GM18909 (cell line): Measurements from ENCODE around the gene ITIH4.

ENCODE experiments used
- ATAC-seq: cut with Tn5 transposase; IDR thresholded peaks from one replicate; pipeline ENCODE4 v1.9.1; 2021; ENCODE audit warnings: mild to moderate bottlenecking; ENCODE audit not compliant: unreplicated experiment, poor library complexity

ITIH4 gene

DNA sequence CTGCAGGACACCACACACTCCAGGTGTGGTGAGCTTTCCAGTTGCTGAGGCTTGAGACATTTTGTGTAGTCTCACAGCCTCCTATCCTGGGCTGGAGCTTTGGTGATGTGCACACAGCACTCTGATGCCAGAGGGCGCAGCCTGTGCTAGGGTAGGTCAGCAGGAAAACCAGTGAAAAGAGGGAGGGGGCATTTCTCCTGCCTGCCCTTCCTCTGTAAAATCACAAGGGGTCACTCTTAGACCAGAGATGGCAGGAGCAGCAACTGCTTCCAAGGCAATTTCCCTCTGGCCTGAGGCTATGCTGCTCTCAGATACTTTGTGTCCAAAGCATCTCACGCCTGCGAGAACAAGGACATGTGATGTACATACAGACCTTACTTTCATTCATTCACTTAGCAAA lies 20.9 kb upstream of the ITIH4 start:
- ATAC-seq = no peak

DNA sequence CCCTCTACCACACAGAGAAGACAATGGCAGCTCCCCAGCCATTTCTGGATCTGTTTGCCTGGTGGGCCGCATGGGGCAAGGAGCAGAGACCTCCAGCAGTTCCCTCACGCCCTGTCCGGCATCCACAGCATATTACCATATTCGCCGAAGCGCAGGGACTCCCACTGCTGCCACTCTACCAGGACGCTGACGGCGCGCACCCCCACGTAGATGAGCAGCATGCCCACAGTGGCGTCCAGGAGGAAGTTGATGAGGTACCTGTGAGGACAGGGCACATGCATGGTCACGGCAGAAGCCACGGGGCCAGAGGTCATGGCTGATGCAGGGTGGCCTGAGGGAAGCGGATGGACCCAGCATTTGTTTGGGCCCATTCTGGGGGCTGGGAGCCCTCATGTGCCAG lies 19.2 kb upstream of the ITIH4 start:
- no peak for ATAC-seq

DNA sequence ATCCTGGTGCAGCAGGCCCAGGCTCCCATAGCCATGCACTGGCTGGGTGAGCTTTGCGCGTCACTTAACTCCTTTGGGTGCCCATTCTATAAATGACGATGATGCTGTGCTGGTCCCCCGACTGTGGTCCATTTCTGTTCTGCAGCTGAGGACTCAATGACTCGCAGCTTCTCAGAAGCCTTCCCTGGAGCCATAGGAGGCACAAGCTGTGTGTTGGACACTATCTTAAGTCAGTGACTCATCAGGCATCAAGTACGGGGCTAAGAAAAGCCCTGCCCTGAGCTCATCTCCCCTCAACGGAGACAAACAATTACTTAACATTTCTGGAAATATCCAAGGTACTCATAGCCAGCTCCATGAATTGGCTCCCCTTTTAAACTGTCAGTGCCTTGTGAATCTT lies 18.1 kb upstream of the ITIH4 start:
- ATAC-seq = no peak

DNA sequence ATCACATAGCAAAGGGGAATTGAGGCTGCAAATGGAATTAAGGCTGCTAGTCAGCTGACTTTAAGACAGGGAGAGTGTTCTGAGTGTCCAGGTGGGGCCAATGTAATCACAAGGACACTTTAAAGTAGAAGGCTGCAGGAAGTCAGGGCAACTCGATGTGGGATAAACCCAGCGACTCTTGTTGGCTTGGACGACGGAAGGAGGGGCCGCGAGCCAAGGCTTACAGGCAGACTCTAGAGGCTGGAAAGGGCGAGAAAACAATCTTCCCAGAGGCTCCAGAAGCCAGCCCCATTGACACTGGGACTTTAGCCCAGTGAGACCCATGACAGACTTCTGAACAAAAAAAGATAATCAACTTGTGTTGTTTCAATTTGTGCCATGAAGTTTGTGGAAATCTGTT lies 17.3 kb upstream of the ITIH4 start:
- ATAC-seq = no peak

DNA sequence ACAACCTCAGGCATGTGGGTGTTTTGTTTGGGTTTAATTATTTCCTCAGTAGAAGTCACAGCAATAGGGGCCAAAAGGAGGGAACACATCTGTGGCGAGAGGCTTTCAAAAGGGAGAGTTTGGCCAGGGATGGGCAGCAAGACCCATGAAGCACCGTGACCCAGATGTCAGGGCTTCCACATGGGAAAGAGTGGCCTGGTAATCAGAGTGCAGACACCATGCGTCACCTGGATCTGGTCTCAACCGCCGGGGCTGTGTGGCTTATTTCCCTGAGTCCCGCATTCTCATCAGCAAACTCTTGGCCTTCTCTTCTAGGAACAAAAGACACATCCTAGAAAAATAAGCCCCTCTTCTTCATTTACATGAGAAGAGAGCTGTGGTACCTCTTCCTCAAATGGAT lies 16.8 kb upstream of the ITIH4 start:
- no peak for ATAC-seq

DNA sequence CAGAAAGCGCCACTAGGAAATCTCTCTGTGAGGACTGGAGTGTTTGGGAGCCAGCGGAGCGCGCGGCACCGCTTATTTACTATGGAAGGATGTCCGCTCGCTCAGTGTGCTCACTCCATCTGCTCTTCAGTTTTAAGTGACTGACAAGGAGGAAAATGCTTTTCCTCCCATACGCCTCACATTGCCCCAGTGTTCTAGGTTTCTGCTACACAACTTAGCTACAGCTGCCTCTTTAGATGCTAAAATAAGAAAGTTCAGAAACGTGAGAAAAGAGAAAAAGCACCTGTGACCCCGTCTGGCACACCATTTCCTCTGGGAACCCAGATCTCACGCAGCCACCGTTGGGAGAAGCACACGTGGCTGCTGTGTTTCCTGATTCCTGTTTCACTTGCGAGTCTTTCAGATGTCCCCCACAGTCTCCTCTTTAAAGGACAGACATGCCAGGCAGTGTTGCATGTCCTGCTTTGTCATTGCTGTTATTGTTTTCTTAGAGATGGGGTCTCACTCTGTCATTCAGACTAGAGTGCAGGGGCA lies 16.0 kb upstream of the ITIH4 start:
- no peak for ATAC-seq

DNA sequence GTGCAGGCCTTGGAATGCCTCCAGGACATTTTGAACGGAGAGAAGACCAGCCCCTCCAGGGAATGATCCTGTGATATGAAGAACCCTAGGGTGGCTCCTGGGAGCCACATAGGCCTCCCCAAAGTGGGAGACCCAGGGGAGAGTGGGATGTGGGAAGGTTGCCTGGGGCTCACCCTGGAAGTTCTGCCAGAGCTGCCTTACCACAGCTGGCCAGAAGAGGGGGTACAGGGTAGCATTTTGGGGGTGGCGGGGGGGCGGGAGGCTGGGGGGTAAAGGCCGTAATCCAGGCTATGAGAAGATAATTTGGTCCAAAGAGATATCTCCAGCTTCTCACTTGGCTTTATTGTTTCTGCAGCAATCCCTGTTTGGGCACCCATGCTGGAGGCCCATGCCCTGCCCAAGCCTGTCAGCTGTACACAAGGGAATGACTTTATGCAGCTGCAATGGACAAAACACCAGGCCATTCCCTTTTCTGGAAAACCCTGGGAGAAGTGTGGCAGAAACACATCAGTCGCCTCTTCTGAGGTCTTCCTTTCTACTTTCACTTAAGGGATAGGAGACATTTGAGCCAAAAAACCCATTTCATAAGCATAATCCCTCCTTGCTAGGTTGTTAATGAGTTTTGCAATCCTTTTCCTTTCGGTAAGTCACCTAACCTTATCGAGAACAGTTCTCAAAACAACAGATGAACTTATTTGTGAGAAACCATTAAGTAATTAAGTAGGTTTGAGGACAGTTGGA lies 15.4 kb upstream of the ITIH4 start:
- ATAC-seq = no peak

DNA sequence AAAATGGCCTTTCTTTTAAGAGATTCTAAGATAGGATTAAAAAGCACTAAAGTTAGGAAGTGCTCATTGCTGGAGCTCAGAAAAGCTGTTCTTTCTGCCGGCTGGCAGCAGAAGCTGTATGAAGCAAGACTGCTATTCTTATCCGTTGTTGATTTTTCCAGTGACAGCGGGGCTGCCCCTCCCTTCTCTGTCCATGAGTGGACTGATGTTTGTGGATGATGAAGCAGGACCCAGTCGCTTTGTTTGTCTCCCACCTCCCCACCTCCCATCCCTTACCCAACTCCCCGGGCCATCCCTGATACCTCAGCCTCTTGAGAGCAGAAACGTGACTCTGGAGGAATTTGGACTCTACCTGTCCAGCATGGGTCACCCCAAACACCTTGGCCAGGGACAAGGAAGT lies 14.7 kb upstream of the ITIH4 start:
- ATAC-seq = no peak

DNA sequence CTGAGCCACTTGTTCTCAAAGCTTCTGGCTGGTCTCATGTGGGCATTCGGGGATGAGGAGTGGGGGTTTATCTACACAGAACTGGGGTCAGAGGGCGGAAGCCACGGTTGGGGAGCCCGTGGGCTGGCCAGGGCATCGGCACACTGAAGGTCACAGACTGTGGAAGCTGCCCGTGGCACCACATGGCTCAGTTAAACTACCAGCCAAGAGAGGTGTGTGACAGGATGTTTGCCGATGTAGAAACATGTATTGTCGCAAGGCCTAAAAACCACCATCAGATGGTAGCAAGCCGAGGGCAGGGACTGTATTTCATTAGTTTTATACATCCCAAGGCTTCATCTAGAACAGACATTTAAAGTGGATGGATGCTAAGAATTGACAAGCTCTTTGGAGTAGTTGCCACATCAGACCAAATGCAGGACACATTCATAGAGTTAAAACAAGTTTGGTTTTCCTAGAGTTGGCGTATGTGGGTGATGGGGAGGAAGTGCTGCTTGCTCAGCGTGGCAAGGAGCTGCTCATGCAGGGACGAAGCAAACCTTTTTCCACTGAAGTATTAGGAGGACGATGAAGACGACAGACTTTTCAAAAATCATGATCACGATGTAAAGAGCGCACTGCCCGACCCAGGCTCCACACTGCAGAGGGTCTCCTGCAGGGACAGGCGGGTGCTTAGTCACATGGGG lies 14.0 kb upstream of the ITIH4 start:
- ATAC-seq = no peak

DNA sequence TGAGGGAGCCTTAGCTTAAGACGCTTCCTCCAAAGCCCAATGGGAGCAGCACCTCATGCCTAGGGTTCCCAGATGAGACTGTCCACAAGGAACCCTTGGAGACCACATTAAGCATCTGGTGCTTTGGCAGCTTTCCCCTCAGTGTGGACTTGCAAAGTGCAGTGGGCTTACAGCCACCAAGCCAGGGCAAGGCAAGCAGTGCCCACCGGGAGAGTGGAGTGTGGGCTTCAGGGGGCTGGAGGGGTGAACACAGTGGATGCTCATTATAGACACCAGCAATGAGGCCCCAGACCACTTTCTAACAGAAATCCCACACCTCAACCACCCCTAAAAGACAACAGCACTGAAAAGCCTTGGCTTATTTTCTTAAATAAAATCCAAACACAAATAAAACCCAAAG lies 13.4 kb upstream of the ITIH4 start:
- ATAC-seq = no peak

DNA sequence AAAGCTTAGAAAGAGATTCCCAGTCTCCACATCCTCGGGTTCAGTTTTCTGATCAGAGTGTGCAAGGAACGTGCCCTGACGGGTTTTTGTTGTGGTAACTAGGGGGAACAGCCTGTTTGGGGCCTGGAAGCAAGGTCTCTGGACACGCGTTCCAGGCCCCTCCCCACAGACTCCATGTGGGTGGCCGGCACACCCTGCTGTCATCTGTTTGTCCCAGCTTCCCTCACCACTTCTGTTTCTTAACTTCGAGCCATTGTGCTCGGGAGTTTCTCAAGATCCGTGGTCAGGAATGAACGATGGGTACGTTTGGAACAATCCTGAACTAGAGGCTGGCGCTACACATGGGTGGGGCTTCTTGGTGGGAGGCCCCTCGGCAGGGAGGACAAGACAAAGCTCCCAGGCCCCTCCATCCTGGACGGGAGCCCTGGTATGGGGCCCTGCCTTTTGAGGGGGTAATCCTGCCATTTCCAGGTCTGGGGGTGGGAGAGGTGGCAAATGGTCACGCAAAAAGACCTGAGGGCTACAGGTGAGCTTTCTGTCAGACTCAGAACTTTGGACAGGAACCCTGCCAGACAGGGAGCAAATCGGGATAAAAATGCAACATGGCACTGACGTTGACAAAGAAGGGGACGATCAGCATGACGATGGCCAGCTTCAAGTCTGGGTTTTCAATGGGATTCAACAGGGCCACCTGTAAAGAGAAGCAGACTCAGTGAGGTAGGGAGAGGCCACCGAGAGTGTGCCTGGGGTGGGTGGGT lies 12.8 kb upstream of the ITIH4 start:
- no peak for ATAC-seq

DNA sequence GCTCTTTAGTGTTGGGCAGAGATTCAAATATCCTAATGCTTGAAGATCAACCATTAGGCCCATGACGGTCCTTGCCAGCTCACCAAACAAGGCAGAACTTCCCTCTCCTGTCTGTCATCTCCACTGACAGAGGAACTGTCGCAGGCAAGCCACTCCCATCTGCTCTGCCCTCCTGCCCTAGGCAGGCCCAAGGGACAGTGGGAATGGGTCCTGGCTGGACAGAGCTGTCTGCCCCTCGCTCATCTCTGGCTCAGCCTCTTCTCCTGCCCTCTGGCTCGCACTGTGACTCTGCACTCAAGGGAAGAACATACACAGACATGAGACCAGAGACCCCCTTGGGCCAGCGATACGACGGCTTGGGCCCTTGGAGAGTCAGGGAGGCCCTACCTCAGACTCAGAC lies 12.0 kb upstream of the ITIH4 start:
- no peak for ATAC-seq

DNA sequence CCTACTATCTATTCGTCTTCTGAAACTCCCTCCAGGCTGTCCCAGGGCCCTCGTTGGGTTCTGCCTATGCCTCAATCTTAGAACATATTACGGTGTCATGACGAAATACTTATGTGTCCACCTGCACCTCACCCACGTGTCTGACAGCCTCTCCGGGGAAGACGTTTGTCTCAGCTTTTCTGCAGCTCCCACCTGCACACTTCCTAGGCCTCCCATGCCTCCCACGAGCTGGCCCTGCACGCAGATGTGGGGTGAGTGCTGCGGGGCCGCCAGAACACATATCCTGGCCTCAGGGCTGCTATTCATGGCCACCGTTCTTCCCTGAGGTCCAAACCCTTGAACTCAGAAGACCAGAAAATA lies 11.5 kb upstream of the ITIH4 start:
- ATAC-seq = no peak

DNA sequence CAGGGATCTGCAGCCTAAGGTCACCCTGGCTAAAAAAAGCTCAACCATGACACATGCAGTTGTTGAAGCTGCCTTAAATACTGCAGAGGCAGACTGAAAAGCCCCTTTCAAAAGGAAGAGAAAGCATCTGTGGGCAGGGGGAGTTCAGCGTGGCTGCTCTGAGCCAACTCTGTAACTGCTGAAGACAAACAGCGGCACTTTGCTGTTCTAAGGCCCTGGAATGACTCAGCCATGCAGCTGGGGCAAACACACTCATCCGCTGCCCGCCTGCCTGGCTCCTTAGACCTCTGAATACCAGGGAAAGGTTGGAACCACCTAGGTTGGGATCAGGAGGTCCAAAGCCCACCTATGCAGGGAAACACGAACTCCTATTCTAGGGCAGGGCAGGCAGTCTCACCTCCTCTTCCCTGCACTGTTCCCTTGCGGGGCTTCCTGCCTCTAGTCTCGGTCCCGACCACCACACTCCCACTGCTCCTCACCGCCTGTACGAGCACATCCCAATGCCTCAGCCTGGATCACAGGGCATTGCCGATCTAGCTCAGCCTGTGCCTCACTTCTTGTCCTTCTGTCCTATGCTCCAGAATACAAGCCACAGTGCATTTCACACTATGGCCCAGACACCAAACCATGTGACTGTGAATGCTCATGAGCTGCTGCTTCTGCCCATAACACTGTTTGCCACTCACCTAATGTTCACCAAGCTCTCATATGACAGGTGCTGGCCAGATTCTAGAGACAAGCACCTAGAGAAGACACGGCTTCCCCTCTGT lies 10.9 kb upstream of the ITIH4 start:
- ATAC-seq = no peak

DNA sequence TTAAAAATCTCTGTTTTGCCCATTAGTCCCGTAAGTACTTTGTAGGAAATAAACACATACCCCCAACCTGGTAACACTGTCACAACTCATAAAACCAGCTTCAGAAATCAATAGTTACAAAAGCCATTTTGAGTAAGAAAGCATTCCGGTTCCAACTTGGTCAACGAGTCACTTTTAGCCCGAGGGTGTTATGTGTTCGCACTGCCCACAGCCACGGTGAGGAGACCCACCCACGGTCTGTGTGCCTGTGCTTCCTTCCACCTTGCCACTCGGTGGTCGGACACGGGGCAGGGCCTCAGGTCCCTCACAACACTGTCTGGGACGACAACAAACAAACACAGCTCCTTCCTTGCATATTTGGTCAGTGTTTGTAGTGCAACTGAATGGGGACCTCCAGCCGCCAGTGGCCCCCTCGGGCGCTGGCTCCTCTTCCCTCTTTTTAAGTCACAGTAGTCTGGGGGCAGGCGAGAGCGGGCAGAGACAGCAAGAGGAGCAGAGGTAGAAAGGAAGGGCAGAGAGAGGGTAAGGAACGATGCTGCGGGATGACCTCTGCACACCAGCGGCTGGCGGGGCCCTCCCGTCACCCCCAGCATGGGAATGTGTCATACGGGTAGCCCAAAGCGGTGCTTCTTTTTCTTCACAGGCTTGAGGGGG lies 9.5 kb upstream of the ITIH4 start:
- no peak for ATAC-seq

DNA sequence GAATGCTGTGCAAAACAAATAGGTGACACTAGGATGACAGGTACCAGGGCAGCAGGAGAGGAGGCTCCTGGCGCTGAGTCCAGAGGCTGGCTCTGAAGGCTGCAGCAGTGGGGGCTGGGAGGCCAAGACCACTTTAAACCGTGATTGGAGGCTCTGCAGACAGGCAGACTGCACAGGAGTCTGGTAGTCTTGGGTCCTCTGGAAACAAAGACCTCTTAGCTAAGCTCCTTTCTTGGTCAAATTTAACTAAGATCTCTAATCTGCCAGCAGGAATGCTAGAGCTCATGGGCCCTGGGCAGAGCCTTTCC lies 8.8 kb upstream of the ITIH4 start:
- no peak for ATAC-seq

DNA sequence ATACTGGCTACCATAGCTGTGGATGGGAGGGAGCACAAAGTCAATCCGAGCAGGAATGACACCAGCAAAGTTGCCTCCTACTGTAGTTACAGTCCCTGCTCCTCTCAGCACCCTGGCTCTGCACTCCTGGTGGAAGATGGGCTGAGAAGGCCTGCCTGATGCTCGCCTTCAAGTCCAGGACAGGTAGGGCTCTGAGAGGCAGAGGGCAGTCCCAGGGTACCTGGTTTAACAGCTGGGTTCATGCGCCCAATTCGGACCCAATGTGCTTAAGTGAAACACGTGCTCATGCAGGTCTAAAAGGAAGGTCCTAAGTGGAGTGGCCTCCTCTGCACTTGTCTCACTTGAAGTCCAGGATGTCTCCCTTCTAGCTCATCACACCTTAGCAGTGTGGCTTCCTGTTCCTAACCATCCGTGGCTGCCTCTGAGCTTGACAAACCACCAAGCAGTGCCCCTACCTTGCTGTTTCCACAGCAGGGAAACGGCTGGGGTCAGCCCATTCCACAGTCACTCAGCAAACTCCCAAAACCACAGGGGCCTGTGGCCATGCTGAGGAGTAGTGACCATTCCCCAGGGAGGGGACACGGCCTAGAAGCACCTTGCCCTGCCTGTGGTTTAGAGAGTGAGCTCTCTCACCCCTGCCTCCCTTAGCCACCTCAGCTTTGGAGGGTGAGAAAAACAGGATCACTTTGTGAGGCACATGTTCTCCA lies 8.2 kb upstream of the ITIH4 start:
- no peak for ATAC-seq

DNA sequence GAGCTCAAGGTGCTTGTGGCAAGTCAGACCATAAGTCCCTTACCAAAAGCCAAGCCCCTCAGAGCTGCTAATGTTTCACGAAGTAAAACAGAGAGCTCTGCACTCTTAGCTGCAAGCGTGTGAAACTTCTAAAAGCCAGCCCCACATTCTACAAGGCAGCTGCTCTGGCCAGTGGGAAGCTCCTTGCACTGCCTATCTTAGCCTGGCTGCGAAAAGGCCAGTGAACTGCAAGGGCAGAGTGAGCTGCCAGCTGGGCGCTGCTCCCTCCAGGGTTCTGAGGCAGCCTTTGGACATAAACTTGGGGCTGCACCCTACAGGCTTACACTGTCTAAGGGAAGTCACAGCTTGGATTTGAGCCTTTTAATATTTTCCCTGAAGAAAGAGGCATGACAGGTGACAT lies 6.5 kb upstream of the ITIH4 start:
- no peak for ATAC-seq

DNA sequence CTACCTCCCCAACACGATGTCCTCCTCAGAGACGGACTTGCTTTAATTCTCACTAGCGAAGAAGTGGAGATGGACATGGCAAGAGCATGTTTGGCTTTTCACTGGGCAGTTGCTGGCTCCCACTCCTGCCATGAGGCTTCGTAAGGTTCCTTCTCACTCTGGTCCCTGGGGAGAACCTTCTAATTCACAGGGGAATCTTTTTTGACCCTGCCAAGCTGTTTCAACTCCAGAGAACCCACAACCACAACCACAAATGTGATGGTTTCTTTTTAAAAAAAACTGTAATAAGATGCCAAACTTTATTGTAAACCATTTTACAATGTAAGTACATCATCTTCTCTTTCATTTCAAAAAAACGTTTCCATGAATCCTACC lies 6.0 kb upstream of the ITIH4 start:
- no peak for ATAC-seq
